Endothelial cell of umbilical vein (primary cell): Measurements from ENCODE around the gene MELTF. TPM values are rescaled to one million over a fixed set of nuclear protein-coding genes. Genes with fewer than 3 reads are reported as not detected.

Source experiments
- BruUV-seq: library from RNA; stranded (reverse); fragments of 400-500 nt; replicated peaks from 2 replicates; lab custom pipeline; 2021; lab: Mats Ljungman, UMichigan
- CTCF ChIA-PET: fragments of 300-600, 350-600 bp; sonication (Branson Sonifier 250); formaldehyde crosslinking; loops from one replicate; lab custom pipeline; 2021; ENCODE audit warnings: antibody characterized with exemption, inconsistent platforms; lab: Charles Lee
- POLR2A ChIA-PET: fragments of 300-600, 350-600 bp; sonication (Branson Sonifier 250); formaldehyde crosslinking; loops from one replicate; lab custom pipeline; 2021; ENCODE audit warnings: antibody characterized with exemption, inconsistent platforms; lab: Charles Lee
- DNase-seq: peaks from one replicate; pipeline ENCODE4 v3.0.0-alpha.2; 2011; ENCODE audit warnings: low read depth, low spot score
- FAIRE-seq: peaks from 2 replicates; lab custom pipeline; 2011; peaks lifted over from hg19 to GRCh38; lab: Jason Lieb, UNC
- H2AFZ ChIP-seq: 2 replicates; pipeline ENCODE4 v1.6.0; 2012; ENCODE audit warnings: low read depth, low read length, control low read depth, inconsistent platforms
- H3K27ac ChIP-seq: 2 replicates; pipeline ENCODE4 v1.5.1; 2011; ENCODE audit warnings: low read depth, mild to moderate bottlenecking, control low read depth, low read length, moderate library complexity; ENCODE audit not compliant: insufficient read depth
- H3K27me3 ChIP-seq, 2 experiments: 2 replicates each; pipeline versions ENCODE4 v1.6.0 to v1.6.1; 2011; ENCODE audit warnings: low read length in 2 of 2, mixed read lengths in 1 of 2; ENCODE audit not compliant: control insufficient read depth in 2 of 2, insufficient read depth in 2 of 2
- H3K36me3 ChIP-seq, 2 experiments: 2 replicates in 1 of 2; 3 replicates in 1 of 2; pipeline ENCODE4 v1.5.1; 2011; ENCODE audit warnings: low read length in 2 of 2, mild to moderate bottlenecking in 1 of 2, moderate library complexity in 1 of 2; ENCODE audit not compliant: control insufficient read depth in 2 of 2, insufficient read depth in 2 of 2; ENCODE audit errors: extremely low read depth in 1 of 2
- H3K4me1 ChIP-seq: 3 replicates; pipeline ENCODE4 v1.5.1; 2011; ENCODE audit warnings: mild to moderate bottlenecking, low read length; ENCODE audit not compliant: control insufficient read depth, insufficient read depth; ENCODE audit errors: extremely low read depth
- H3K4me2 ChIP-seq: 2 replicates; pipeline ENCODE4 v1.6.1; 2011; ENCODE audit warnings: low read length, control low read depth, mixed read lengths; ENCODE audit not compliant: insufficient read depth
- H3K4me3 ChIP-seq, 3 experiments: fragments of 200-600 bp in 1 of 3; sonication (generic), shearing (Covaris generic) in 1 of 3; replicated peaks in 1 of 3; 2 replicates each; pipeline ENCODE4 v1.5.1; 2011 to 2016; ENCODE audit warnings: control low read depth in 3 of 3, low read length in 3 of 3, mild to moderate bottlenecking in 2 of 3, inconsistent platforms in 1 of 3, low read depth in 1 of 3, moderate library complexity in 1 of 3; ENCODE audit not compliant: insufficient read depth in 1 of 3
- H3K79me2 ChIP-seq: 2 replicates; pipeline ENCODE4 v1.6.0; 2012; ENCODE audit warnings: low read length, inconsistent platforms; ENCODE audit not compliant: control insufficient read depth, insufficient read depth
- H3K9ac ChIP-seq: replicated peaks from 2 replicates; pipeline ENCODE3; 2011; ENCODE audit warnings: low read length, control low read depth; ENCODE audit not compliant: insufficient read depth; ENCODE audit errors: extremely low read depth
- H3K9me1 ChIP-seq: replicated peaks from 3 replicates; pipeline ENCODE4 v1.6.0; 2011; ENCODE audit warnings: mild to moderate bottlenecking, low read length; ENCODE audit not compliant: control insufficient read depth, insufficient read depth; ENCODE audit errors: extremely low read depth
- H3K9me3 ChIP-seq: replicated peaks from 2 replicates; pipeline ENCODE4 v1.5.1; 2012; ENCODE audit warnings: low read length, inconsistent platforms; ENCODE audit not compliant: control insufficient read depth, insufficient read depth
- H4K20me1 ChIP-seq: replicated peaks from 2 replicates; pipeline ENCODE3; 2011; ENCODE audit warnings: mild to moderate bottlenecking, low read length; ENCODE audit not compliant: control insufficient read depth, insufficient read depth; ENCODE audit errors: extremely low read depth
- CTCF ChIP-seq, 2 donors: IDR thresholded peaks; 1 replicate in 1 of 2; 2 replicates in 1 of 2; pipeline ENCODE4 v1.5.1; 2011; ENCODE audit warnings: low read length in 2 of 2, mild to moderate bottlenecking in 2 of 2, moderate library complexity in 2 of 2, control low read depth in 1 of 2, inconsistent platforms in 1 of 2, low read depth in 1 of 2; ENCODE audit not compliant: insufficient read depth in 1 of 2; ENCODE audit errors: extremely low read depth in 1 of 2
- EZH2 ChIP-seq: IDR thresholded peaks from 2 replicates; pipeline ENCODE4 v1.6.1; 2012; ENCODE audit warnings: borderline replicate concordance, low read depth, mild to moderate bottlenecking, moderate library complexity, low read length, inconsistent platforms; ENCODE audit not compliant: severe bottlenecking
- FOS ChIP-seq: IDR thresholded peaks from 2 replicates; pipeline ENCODE4 v1.6.1; 2011; ENCODE audit warnings: mild to moderate bottlenecking, low read length, moderate library complexity, borderline replicate concordance; ENCODE audit not compliant: insufficient read depth
- GATA2 ChIP-seq: IDR thresholded peaks from 2 replicates; pipeline ENCODE4 v1.7.0; 2011; ENCODE audit warnings: low read depth, mild to moderate bottlenecking, moderate library complexity, mixed read lengths, low read length; ENCODE audit not compliant: insufficient read length, insufficient read depth
- JUN ChIP-seq: IDR thresholded peaks from 2 replicates; pipeline ENCODE4 v1.6.1; 2011; ENCODE audit warnings: borderline replicate concordance, low read depth; ENCODE audit not compliant: insufficient read length, insufficient read depth
- MAX ChIP-seq: IDR thresholded peaks from 2 replicates; pipeline ENCODE4 v1.6.1; 2011; ENCODE audit not compliant: insufficient read depth, insufficient read length
- MYC ChIP-seq: IDR thresholded peaks from one replicate; pipeline ENCODE4 v1.6.1; 2011; ENCODE audit warnings: mild to moderate bottlenecking, low read depth, low read length
- POLR2A ChIP-seq: IDR thresholded peaks from 2 replicates; pipeline ENCODE4 v1.6.1; 2012; ENCODE audit warnings: low read depth, mild to moderate bottlenecking, control low read depth, low read length
- POLR2AphosphoS5 ChIP-seq: IDR thresholded peaks from 2 replicates; pipeline ENCODE4 v1.6.1; 2012; ENCODE audit warnings: low read depth, mild to moderate bottlenecking, control low read depth, low read length, moderate library complexity; ENCODE audit not compliant: insufficient read depth
- dilution Hi-C: fragments of 300-500 bp; cut with MboI; formaldehyde crosslinking; loops from one replicate; pipeline ENCODE4 v1.15.0; 2019; ENCODE audit warnings: low sequenced_read_pairs; ENCODE audit not compliant: extremely low pct_ligation_motif_present
- intact Hi-C: fragments of 100-400 bp; cut with micrococcal nuclease; formaldehyde crosslinking; loops from one replicate; pipeline ENCODE4 v1.10.0; 2022
- polyA plus RNA-seq, 4 experiments: library from polyadenylated mRNA; depleted of rRNA in 3 of 4; stranded (reverse) in 3 of 4; unstranded in 1 of 4; fragments of >200 nt; gene quantifications; 2 replicates each; pipeline versions ENCODE4 v1.2.1 to v1.2.3, GENCODE V29; 2011 to 2012; ENCODE audit warnings: missing spikeins in 1 of 4
- total RNA-seq: library from RNA; stranded (reverse); gene quantifications from 2 replicates; pipeline ENCODE4 v1.2.3, GENCODE V29; 2021

Gene MELTF
- total and polyA plus RNA-seq, 2 donors (not counting 3 experiments of a cell fraction or from before 2014, with no cell fraction given) = 0.59 to 2.3 TPM

- dilution Hi-C loops = no loop called here
- TF ChIP-seq MYC (no peak), JUN (no peak), CTCF (IDR thresholded peaks at IDR 0.05; ENCODE audit: extremely low read depth in 1 of 2, insufficient read depth in 1 of 2, low read depth in 1 of 2, low read length in 2 of 2) (no peak), EZH2 (no peak), MAX (no peak), POLR2AphosphoS5 (no peak), GATA2 (no peak), FOS (no peak), POLR2A (no peak)
- no peaks in the 10 kb centered on the region for H3K9me1 ChIP-seq
Measured at GRCh38 chr3:197026481-197026866, 3.1 kb downstream of the MELTF start.

More at GRCh38 chr3:197026481-197026866, 3.1 kb downstream of the MELTF start:
- Histone ChIP-seq H2AFZ (no peak overlapping the region), H4K20me1 (no peaks in the 10 kb centered on the region), H3K4me3 (no peak overlapping the region), H3K4me2 (no peak overlapping the region), H3K27ac (no peak overlapping the region), H3K9ac (no peak overlapping the region), H3K9me3 (no peaks in the 10 kb centered on the region), H3K4me1 (peaks cover 6% of the 10 kb centered on the region), H3K79me2 (no peaks in the 10 kb centered on the region), H3K27me3 (peaks cover 12% of the 10 kb centered on the region in 2 experiments), H3K36me3 (no peaks in the 10 kb centered on the region)
- ChIA-PET POLR2A (no interaction called here), CTCF (interaction anchor here (0.7 to 1.8 kb wide), 2 partner anchors 11 to 24 kb away, joined by 3 to 6 read pairs; no protein-coding TSS in a partner anchor)
- intact Hi-C loops = no loop called here
- FAIRE-seq = no peak
- no peak for DNase-seq
- BruUV-seq = no TSS peak
